KOPT-K1 (cell line): ENCODE measurements around the gene LGALS9C.
"Not testable (repeated sequence)": the region's sequence is repeated elsewhere in the genome, so short reads cannot be mapped to it uniquely, and the experiment has no call there.

Source experiments
- H3K27ac ChIP-seq: fragments of 200-600 bp; sonication (generic); 2 replicates; pipeline ENCODE4 v1.5.1; 2016; ENCODE audit warnings: antibody characterized with exemption, mild to moderate bottlenecking, low read depth, low read length; ENCODE audit not compliant: poor library complexity, severe bottlenecking
- H3K36me3 ChIP-seq: fragments of 200-600 bp; sonication (generic); 2 replicates; pipeline ENCODE4 v1.5.1; 2017; ENCODE audit warnings: antibody characterized with exemption, mild to moderate bottlenecking, low read length, moderate library complexity; ENCODE audit not compliant: insufficient read depth
- H3K9me3 ChIP-seq: fragments of 200-600 bp; sonication (generic); 2 replicates; pipeline ENCODE4 v1.5.1; 2017; ENCODE audit warnings: antibody characterized with exemption, low read length, mild to moderate bottlenecking; ENCODE audit not compliant: insufficient read depth, poor library complexity, severe bottlenecking

The LGALS9C gene

DNA sequence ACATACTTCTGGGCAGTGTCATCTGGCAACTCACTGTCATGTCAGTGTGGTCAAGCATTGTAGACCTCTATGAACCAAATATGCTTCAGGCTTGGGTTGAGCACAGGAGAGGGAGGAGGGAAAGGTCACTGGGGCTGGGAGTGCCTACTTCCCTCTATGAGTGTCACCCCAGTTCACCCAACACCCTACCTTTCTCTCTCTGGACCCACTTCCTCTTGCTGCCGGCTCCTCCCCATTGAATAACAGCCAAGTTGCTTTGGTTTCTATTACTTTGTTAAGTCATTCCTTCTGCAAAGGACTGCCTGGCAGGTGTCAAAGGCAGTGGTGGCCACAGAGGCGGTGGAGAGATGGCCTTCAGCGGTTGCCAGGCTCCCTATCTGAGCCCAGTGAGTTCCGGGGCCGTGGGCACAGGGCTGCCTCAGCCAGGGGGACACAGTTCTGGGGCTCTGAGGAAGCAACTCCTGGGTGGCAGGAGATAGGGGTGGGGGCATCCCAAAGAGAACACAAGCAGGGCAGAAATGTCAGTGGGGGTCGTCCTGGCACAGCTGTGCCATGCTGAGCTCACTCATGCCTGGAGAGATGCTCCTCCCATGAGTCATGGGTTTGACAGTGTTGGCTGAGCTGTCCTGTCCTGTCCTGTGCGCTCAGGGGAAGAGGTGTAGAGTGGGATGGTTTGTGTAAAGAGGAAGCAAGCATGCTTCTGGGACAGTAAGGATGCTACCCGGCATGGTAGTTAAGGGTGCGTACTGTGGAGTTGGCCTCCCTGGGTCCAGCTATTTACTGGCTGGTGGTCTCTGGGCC, at the start of gene LGALS9C:
Gene LGALS9C (plus strand): TSS at position 282 of the 801 bp plus-strand sequence. CDS start 66 bp downstream, at position 348.
- H3K36me3 ChIP-seq, H3K9me3 ChIP-seq, H3K27ac ChIP-seq: not testable (repeated sequence)

GRCh38 chr17:18432206-18432605, 44.4 kb upstream of the LGALS9C start:
- H3K36me3 ChIP-seq, H3K9me3 ChIP-seq, H3K27ac ChIP-seq: not testable (repeated sequence)

DNA sequence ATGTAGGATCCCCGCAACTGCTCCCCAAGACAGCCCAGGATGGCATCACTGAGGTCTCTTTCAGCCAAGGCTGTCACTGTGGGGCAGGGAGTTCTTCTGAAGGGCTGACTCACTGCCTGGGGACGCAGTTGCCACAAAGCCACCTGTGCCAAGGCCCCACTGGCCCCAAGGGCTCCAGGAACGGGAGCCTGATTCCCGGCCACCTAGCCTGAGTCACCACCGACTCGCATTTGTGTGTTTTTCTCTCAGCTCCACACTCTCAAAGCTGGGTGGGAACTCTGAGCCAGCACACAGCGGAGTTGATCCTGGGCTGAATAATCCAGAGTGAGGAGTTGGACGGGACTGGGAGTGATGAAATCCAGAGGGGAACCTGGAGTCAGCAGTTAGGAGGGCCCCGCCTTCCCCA, 37.1 kb upstream of the LGALS9C start:
- H3K27ac ChIP-seq, H3K36me3 ChIP-seq, H3K9me3 ChIP-seq: not testable (repeated sequence)

DNA sequence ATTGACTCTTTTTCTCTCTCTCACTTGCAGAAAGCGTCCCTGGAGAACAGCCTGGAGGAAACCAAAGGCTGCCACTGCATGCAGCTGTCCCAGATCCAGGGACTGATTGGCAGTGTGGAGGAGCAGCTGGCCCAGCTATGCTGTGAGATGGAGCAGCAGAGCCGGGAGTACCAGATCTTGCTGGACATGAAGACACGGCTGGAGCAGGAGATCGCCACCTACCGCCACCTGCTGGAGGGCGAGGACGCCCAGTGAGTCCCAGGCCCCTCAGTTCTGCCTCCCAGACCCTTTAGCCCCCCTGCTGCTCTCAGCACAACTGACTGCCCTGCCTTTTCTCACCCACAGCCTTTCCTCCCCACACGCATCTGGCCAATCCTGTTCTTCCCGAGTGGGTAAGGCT, 34.5 kb upstream of the LGALS9C start:
- H3K36me3 ChIP-seq, H3K27ac ChIP-seq: not testable (repeated sequence)

GRCh38 chr17:18442532-18442931, 34.1 kb upstream of the LGALS9C start:
- H3K9me3 ChIP-seq, H3K36me3 ChIP-seq, H3K27ac ChIP-seq: not testable (repeated sequence)

More for the DNA sequence above, 34.5 kb upstream of the LGALS9C start:
- not testable (repeated sequence) for H3K9me3 ChIP-seq

GRCh38 chr17:18447476-18448205, 28.9 kb upstream of the LGALS9C start:
- not testable (repeated sequence) for H3K9me3 ChIP-seq, H3K27ac ChIP-seq, H3K36me3 ChIP-seq

- not testable (repeated sequence) for H3K27ac ChIP-seq, H3K36me3 ChIP-seq, H3K9me3 ChIP-seq
These were observed 28.3 kb upstream of the LGALS9C start for GRCh38 chr17:18448311-18448710.

- not testable (repeated sequence) for H3K9me3 ChIP-seq, H3K27ac ChIP-seq, H3K36me3 ChIP-seq
These were observed 26.8 kb upstream of the LGALS9C start for GRCh38 chr17:18449833-18450232.

GRCh38 chr17:18450998-18451397, 25.6 kb upstream of the LGALS9C start:
- H3K9me3 ChIP-seq, H3K36me3 ChIP-seq, H3K27ac ChIP-seq: not testable (repeated sequence)

- not testable (repeated sequence) for H3K27ac ChIP-seq, H3K9me3 ChIP-seq, H3K36me3 ChIP-seq
These were observed 24.6 kb upstream of the LGALS9C start for GRCh38 chr17:18451969-18452368.

- not testable (repeated sequence) for H3K9me3 ChIP-seq, H3K27ac ChIP-seq, H3K36me3 ChIP-seq
These were observed 17.6 kb upstream of the LGALS9C start for GRCh38 chr17:18459035-18459434.

DNA sequence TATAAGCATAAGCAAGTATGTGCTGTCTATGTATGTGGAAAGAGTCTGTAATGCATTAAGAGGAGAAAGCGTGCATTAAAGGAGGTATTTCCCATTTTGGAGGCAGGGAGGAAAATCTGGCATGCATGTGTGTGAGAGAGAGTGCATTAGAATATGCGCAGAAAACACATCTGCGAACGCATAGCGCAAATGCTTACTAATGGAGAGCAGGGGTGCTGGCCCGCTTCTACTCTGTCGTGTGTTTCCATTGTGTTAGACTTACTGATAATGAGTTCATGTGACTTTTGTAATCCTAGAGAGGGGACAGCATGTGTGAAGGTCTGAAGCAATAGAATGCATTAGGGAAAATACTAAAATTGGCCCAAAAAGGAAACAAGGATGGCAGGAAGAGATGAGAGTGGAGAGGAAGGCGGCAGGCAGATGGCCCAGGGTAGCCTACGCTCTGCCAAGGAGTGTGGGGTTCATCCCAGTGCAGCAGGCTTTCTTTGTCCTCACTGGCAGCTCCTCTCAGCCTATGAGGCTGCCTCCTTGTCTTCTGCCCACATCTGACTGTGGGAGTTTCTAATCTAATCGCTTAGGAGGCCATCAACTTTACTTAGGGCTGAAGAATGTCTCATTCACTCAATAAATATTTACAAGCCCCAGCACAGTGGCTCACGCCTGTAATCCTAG, 12.6 kb upstream of the LGALS9C start:
- H3K36me3 ChIP-seq, H3K9me3 ChIP-seq, H3K27ac ChIP-seq: not testable (repeated sequence)

GRCh38 chr17:18466250-18466983, 10.2 kb upstream of the LGALS9C start:
- not testable (repeated sequence) for H3K9me3 ChIP-seq, H3K36me3 ChIP-seq, H3K27ac ChIP-seq

DNA sequence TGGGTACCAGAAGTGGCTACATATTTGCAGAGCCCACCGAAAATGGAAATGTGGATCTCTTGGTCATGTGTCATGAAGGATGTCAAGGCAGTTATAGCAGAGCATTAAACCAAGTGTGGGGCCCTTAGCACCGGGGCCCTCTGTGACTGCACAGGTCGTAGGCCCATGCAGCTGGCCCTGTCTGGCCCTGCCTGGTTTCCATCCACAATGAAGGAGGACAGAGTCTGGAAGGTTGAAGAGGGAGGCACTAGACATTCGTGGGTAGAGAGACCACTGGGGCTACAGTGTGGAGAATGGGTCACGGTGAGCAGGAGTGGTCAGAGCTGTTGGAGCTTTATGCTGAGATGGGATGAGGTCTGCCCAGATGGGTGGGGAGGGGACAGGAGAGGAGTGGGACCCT, 9.6 kb upstream of the LGALS9C start:
- not testable (repeated sequence) for H3K27ac ChIP-seq, H3K9me3 ChIP-seq

More for the DNA sequence above, 9.6 kb upstream of the LGALS9C start:
- H3K36me3 ChIP-seq = not testable (repeated sequence)
